AG09309 (cell line): ENCODE data around the gene FSD1L.

ENCODE experiments used
- DNase-seq: peaks from one replicate; pipeline ENCODE4 v3.0.0-alpha.2; 2010; ENCODE audit warnings: low read depth
- H3K4me3 ChIP-seq: 2 replicates; pipeline ENCODE4 v1.5.1; 2011; ENCODE audit warnings: mild to moderate bottlenecking, low read depth, low read length, moderate library complexity; ENCODE audit not compliant: control insufficient read depth
- TF ChIP-seq, protein P1 (sequence below): IDR thresholded peaks from 2 replicates; pipeline ENCODE4 v1.5.1; 2011; ENCODE audit warnings: mild to moderate bottlenecking, low read depth, low read length, inconsistent platforms; ENCODE audit not compliant: insufficient read depth, control insufficient read depth; ENCODE audit errors: missing control alignments

FSD1L gene

DNA sequence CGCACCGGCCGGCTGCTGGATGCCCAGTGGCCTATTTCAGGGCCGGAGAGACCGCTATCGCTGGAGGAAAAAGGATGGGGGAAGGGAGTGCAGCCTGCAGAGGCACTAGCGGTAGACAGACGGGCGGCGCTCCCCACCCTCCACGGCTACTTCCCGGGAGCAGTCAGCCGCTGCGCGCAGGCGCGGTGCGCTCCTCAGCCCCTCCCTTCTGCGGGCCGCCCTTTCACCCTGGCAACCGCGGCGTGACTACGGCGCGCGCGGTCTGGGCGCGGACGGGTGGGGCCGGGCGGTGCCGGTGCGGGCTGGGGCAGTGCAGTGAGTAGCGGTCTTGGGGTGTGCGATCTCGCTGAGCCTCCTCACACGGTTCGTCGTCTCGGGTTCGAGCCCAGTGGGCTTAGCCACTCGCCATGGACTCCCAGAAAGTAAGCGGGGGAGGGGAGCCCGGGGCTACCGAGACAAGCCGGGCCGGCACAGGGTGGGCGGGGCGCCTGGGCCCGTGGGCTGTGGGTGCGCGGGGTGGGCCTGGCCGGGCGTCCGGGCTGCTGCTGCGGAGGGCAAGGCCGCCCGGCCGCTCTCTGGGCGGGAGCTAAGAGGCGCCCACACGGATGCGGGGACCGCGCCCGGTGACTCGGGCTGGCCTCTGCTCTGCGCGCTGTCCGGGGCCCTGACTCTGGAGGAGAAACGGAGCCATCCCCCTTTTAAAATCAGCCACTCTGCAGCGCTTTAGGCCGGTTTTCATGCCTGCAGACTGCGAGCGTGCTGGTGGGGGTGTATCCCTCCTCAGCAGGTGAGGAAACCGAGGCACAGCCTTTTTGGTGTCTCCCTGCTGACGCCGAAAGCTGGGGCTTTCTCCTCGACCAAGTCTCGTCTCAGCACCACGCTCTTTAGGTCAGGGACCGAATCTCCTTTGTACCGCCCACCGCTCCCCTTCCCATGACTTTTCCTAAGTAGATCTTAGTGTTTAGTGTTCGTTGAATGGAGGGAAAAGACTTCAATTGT, at the start of gene FSD1L:
FSD1L (plus strand) TSS at position 221 of the 999 bp plus-strand sequence; CDS start at position 408, 187 bp downstream.
- H3K4me3 ChIP-seq, result peak within 1 kb of the TSS; percentile 71
- TF ChIP-seq, protein P1, sequence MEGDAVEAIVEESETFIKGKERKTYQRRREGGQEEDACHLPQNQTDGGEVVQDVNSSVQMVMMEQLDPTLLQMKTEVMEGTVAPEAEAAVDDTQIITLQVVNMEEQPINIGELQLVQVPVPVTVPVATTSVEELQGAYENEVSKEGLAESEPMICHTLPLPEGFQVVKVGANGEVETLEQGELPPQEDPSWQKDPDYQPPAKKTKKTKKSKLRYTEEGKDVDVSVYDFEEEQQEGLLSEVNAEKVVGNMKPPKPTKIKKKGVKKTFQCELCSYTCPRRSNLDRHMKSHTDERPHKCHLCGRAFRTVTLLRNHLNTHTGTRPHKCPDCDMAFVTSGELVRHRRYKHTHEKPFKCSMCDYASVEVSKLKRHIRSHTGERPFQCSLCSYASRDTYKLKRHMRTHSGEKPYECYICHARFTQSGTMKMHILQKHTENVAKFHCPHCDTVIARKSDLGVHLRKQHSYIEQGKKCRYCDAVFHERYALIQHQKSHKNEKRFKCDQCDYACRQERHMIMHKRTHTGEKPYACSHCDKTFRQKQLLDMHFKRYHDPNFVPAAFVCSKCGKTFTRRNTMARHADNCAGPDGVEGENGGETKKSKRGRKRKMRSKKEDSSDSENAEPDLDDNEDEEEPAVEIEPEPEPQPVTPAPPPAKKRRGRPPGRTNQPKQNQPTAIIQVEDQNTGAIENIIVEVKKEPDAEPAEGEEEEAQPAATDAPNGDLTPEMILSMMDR, result peak; percentile 34
- DNase-seq, result peak; percentile 71

DNA sequence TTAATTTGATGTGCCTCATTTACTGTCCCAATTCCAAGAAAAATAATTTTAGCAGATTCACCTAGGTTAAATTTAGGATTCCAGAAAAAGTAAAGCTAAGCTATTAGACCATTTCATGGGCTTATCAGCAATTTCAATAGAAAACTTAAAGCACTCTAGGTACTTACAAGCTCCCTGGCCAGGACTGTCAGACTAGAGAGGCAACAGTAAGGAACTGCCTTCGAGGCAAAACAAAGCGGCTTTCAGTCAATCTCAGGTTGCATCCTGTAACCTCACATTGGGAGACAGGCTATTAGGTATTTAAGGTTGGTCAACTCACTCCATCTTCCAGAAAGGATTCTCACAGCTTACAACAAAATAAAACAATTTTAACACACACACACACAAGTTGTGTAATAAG, 48.7 kb upstream of the FSD1L start:
- H3K4me3 ChIP-seq, result no peak overlapping the region
- DNase-seq, result no peak
- TF ChIP-seq, protein P1, result no peak

DNA sequence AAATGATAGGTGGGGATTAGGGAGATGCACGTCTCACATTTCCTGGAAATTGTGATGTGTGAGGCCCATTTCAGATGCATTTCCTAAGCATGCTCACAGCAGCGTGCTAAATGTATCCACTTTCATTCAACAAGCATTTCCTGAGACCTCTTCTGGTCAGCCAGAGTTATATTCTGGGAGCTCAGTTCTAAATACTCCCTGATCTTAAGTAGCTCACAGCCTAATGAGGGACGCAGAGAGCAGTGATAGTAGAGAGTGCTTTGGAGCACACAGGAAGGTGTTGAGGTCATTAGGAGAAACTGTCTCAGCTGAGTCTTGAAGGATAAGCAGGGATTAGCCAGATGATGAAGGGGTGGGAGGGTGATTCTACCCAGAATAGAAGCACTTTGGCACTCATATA, 46.2 kb upstream of the FSD1L start:
- TF ChIP-seq, protein P1, result peak; percentile 25
- no peak overlapping the region for H3K4me3 ChIP-seq
- DNase-seq, result no peak

DNA sequence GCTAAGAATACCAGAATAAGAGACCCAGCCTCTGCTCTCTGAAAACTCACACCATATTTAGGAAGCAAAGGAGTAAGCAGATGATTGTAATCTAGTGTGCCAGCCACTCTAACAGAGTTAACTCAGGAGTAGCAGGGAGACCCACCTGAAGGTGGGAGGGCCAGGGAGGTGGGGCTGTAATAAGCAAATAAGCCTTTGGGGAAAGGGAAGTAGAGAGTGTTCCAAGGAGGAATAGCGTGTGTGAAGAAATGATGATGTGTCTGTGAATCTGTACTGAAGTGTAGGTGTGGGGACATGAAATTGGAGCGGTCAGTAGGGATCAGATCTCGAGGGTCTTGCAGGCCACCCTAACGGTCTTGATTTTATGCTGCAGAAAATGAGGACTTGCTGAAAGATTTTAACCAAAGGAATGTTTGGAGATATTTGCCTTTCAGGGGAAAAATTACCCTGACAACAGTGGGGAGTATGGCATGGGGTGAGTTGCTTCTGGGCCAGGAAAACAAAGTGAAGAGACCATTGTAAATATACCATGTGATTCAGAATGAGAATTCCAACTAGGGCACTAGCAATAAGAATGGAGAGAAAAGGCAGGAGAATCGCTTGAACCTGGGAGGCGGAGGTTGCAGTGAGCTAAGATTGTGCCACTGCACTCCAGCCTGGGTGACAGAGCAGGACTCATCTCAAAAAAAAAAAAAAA, 44.1 kb upstream of the FSD1L start:
- TF ChIP-seq, protein P1, result no peak
- no peak overlapping the region for H3K4me3 ChIP-seq
- DNase-seq, result no peak

DNA sequence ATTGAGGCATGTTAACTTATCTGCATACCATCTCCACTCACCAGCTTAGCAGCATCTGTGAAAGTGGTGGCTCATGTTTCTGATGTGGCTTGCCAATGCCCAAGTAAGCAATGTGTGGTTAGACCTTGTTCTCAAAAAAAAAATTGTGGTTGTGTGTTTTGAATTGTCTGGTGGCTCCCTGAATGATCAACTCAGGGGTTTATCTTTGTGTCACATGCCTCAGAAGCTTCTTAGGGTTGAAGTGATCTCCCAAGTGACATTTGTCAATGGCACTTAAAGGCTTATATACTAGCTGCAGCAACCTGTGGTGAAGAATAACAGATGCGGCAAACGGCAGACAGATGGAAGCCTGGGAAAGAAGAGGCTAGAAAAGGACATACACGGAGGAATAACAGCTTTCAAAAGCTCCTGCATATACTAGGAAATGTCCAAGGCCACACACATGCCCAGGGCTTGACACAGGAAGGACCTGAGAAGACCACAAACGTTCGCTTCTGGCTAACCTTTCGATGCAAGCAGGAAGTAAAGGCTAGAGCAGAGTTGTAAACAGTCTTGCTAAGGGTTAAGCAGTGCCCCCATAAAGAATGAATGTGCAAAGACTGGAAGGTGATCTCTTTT, 42.2 kb upstream of the FSD1L start:
- TF ChIP-seq, protein P1, result no peak
- no peak for DNase-seq

GRCh38 chr9:105406369-105406768, 41.5 kb upstream of the FSD1L start:
- H3K4me3 ChIP-seq, result no peak overlapping the region
- no peak for DNase-seq
- TF ChIP-seq, protein P1, result no peak

More for the DNA sequence above, 42.2 kb upstream of the FSD1L start:
- no peak overlapping the region for H3K4me3 ChIP-seq
